Measurements from ENCODE around the gene MOCS2. TPM values are rescaled to one million over a fixed set of nuclear protein-coding genes. Genes with fewer than 3 reads are reported as not detected.

MOCS2 gene
- total RNA-seq, 1 donor from 2014 or later, result 17.7 TPM

DNA sequence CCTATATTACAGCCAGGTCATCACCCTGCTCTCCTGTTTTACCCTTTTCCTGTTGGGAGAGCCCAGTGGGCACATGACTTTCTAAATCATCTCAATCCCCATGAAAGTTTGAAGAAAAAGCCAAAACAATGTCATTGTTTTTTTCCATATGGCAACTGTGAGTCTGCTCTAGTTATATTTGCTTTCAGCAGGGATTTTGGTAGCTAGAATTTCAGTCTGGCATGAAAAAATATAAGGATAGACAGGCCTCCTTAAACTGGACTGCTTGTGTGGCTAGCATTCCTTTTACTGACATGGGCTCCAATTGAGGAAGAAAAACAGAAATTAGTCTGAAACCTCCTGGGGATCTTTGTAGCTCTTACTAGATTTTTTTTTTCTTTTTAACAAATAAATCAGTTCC is 25.6 kb downstream of the MOCS2 start:
- Histone ChIP-seq H3K9ac (ENCODE audit: low read depth in 1 of 3, low read length in 3 of 3) (no peak overlapping the region), H3K4me3 (ENCODE audit: low read length in 3 of 3) (no peak overlapping the region), H3K27ac (ENCODE audit: low read depth, low read length) (no peak overlapping the region), H3K9me3 (ENCODE audit: control insufficient read depth in 3 of 3, low read length in 3 of 3) (no peaks in the 10 kb centered on the region), H3K27me3 (ENCODE audit: control insufficient read depth in 3 of 3, insufficient read depth in 3 of 3, low read length in 3 of 3) (no peaks in the 10 kb centered on the region), H3K36me3 (ENCODE audit: control insufficient read depth in 3 of 3, insufficient read depth in 3 of 3, low read length in 3 of 3) (peaks cover 0 to 3% (median 0%) of the 10 kb centered on the region in 3 donors), H3K4me1 (ENCODE audit: control insufficient read depth in 3 of 3, insufficient read depth in 3 of 3, low read length in 3 of 3) (no peaks in the 10 kb centered on the region)

DNA sequence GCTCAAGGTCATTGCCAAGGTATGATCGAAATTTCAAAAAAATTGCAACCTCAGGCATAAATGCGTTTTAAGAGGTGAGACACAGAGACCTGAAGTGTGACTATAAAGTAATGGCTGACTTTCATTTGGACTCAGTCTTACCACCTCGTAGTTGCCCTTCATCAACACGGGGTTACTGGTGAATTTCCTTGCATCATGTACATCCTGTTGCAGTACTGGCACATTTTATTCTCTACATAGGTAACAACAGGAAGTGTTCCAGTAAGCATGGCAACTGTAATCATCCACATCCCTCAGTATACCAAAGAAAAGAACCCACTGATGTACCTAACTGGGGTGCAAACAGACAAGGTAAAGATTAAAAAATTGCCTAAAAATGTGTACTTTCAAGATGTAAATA is 29.3 kb downstream of the MOCS2 start:
- H3K4me3 ChIP-seq (ENCODE audit: low read length in 3 of 3), result no peak overlapping the region
- no peaks in the 10 kb centered on the region for H3K9me3 ChIP-seq (ENCODE audit: control insufficient read depth in 3 of 3, low read length in 3 of 3)
- no peaks in the 10 kb centered on the region for H3K36me3 ChIP-seq (ENCODE audit: control insufficient read depth in 3 of 3, insufficient read depth in 3 of 3, low read length in 3 of 3)
- H3K27ac ChIP-seq (ENCODE audit: low read depth, low read length), result no peak overlapping the region
- H3K9ac ChIP-seq (ENCODE audit: low read depth in 1 of 3, low read length in 3 of 3), result no peak overlapping the region
- H3K27me3 ChIP-seq (ENCODE audit: control insufficient read depth in 3 of 3, insufficient read depth in 3 of 3, low read length in 3 of 3), result no peaks in the 10 kb centered on the region
- H3K4me1 ChIP-seq (ENCODE audit: control insufficient read depth in 3 of 3, insufficient read depth in 3 of 3, low read length in 3 of 3), result no peaks in the 10 kb centered on the region

DNA sequence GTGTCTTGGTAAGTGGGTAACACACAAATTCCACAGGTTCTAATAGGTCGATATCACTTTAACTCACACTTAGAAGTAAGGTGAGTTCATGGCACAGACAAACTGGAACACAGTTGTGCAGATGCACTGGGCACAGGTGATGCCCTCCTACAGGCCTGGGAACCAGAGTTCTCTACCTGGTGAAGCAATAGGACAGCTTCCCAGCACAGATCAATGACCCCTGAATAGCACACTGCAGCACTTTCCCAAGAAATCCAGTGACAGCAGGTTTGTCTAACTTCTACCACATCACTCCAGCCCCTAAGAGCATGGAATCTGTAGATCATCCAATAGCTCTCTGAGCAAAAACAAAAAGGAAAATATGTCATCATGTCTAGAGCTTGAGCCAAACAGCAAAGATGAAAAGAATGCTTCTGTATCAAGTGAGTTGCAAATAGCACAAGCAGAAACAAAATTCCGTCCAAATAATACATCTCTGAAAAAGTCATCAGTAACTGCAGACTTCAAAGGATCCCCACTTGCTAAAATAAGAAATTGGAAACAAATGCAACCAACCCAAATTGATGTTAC is 33.5 kb downstream of the MOCS2 start:
- Histone ChIP-seq H3K4me3 (ENCODE audit: low read length in 3 of 3) (no peak overlapping the region), H3K9ac (ENCODE audit: low read depth in 1 of 3, low read length in 3 of 3) (no peak overlapping the region), H3K27ac (ENCODE audit: low read depth, low read length) (no peak overlapping the region), H3K27me3 (ENCODE audit: control insufficient read depth in 3 of 3, insufficient read depth in 3 of 3, low read length in 3 of 3) (no peaks in the 10 kb centered on the region), H3K9me3 (ENCODE audit: control insufficient read depth in 3 of 3, low read length in 3 of 3) (no peaks in the 10 kb centered on the region), H3K4me1 (ENCODE audit: control insufficient read depth in 3 of 3, insufficient read depth in 3 of 3, low read length in 3 of 3) (no peaks in the 10 kb centered on the region), H3K36me3 (ENCODE audit: control insufficient read depth in 3 of 3, insufficient read depth in 3 of 3, low read length in 3 of 3) (no peaks in the 10 kb centered on the region)

DNA sequence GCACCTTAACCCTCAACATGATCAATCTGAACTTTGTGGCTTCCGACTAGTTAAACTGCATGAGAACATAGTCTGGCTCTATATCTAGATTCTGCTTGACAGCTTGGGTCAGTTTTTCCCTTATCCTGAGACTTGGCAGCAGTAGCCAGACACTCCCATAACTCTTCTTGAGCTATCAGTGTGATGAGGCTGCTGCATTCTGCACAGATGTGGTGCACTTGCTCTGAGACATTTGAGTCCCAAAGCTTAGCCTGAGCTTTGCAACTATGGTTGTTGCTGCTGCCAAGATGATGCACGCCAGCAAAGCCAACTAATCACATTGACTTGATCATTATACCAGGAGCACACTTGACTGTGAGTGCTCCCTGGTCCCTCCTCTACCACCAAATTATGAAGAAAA is 36.2 kb downstream of the MOCS2 start:
- Histone ChIP-seq H3K27ac (ENCODE audit: low read depth, low read length) (no peak overlapping the region), H3K9me3 (ENCODE audit: control insufficient read depth in 3 of 3, low read length in 3 of 3) (no peaks in the 10 kb centered on the region), H3K36me3 (ENCODE audit: control insufficient read depth in 3 of 3, insufficient read depth in 3 of 3, low read length in 3 of 3) (no peaks in the 10 kb centered on the region), H3K9ac (ENCODE audit: low read depth in 1 of 3, low read length in 3 of 3) (no peak overlapping the region), H3K4me3 (ENCODE audit: low read length in 3 of 3) (no peak overlapping the region), H3K4me1 (ENCODE audit: control insufficient read depth in 3 of 3, insufficient read depth in 3 of 3, low read length in 3 of 3) (no peaks in the 10 kb centered on the region), H3K27me3 (ENCODE audit: control insufficient read depth in 3 of 3, insufficient read depth in 3 of 3, low read length in 3 of 3) (no peaks in the 10 kb centered on the region)

DNA sequence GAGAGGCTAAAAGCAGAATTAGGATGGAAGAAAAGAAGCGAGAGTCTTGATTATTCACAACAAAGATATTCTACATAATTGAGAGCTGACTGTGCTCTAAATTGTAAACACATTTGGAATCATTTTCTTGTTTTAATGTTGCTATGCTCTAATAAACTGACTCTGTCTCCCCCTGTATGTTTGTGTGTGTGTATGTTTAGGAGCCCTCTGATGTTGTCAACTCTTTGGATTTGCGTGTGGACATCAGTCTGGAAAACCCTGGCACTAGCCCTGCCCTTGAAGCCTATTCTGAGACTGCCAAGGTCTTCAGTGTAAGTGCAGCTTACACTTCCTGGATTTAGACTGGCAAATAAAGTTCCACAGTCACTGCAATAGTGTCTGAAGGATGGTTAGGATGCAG is 37.8 kb downstream of the MOCS2 start:
- Histone ChIP-seq H3K27me3 (ENCODE audit: control insufficient read depth in 3 of 3, insufficient read depth in 3 of 3, low read length in 3 of 3) (no peaks in the 10 kb centered on the region), H3K36me3 (ENCODE audit: control insufficient read depth in 3 of 3, insufficient read depth in 3 of 3, low read length in 3 of 3) (no peaks in the 10 kb centered on the region), H3K27ac (ENCODE audit: low read depth, low read length) (no peak overlapping the region), H3K4me3 (ENCODE audit: low read length in 3 of 3) (no peak overlapping the region), H3K9ac (ENCODE audit: low read depth in 1 of 3, low read length in 3 of 3) (no peak overlapping the region), H3K4me1 (ENCODE audit: control insufficient read depth in 3 of 3, insufficient read depth in 3 of 3, low read length in 3 of 3) (no peaks in the 10 kb centered on the region), H3K9me3 (ENCODE audit: control insufficient read depth in 3 of 3, low read length in 3 of 3) (no peaks in the 10 kb centered on the region)

DNA sequence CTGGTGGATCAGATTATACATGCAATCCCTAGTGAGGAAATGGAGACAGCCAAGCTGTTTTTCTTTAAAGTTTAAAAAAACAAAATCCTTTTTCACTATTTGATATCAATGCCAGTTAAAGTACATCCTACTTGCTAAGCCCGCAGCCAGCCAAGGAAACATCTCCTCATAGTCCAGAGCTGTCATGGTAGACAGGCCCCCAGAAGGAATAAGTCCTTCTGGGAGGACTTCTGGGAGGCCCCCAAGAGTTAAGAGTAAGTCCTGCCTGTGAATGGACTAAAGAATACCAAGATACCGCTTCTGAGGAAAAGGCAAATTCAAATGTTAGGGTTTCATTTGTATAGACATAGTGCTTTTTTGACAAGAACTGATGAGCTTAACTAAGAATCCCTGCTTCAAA is 38.3 kb downstream of the MOCS2 start:
- Histone ChIP-seq H3K27ac (ENCODE audit: low read depth, low read length) (no peak overlapping the region), H3K4me3 (ENCODE audit: low read length in 3 of 3) (no peak overlapping the region), H3K9ac (ENCODE audit: low read depth in 1 of 3, low read length in 3 of 3) (no peak overlapping the region), H3K4me1 (ENCODE audit: control insufficient read depth in 3 of 3, insufficient read depth in 3 of 3, low read length in 3 of 3) (no peaks in the 10 kb centered on the region), H3K9me3 (ENCODE audit: control insufficient read depth in 3 of 3, low read length in 3 of 3) (no peaks in the 10 kb centered on the region), H3K27me3 (ENCODE audit: control insufficient read depth in 3 of 3, insufficient read depth in 3 of 3, low read length in 3 of 3) (no peaks in the 10 kb centered on the region), H3K36me3 (ENCODE audit: control insufficient read depth in 3 of 3, insufficient read depth in 3 of 3, low read length in 3 of 3) (no peaks in the 10 kb centered on the region)

DNA sequence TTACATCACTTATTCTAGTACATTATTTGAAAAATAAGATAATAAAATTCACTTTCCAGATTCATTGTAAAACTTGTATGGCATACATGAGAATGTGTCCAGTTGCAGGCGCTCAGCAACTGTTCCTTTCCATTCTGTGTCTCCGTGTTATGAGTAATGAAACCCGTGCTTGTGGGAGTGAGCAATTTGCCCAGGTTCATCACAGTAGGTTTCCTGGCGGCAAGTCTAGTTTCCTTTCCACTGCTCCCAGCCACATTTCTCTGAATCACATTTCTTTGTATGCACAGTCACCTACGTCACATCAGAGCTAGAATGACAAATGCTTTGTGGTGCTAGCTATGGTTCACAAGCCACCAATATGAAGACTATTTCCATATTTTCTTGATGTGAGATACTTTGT is 39.9 kb downstream of the MOCS2 start:
- Histone ChIP-seq H3K9ac (ENCODE audit: low read depth in 1 of 3, low read length in 3 of 3) (no peak overlapping the region), H3K36me3 (ENCODE audit: control insufficient read depth in 3 of 3, insufficient read depth in 3 of 3, low read length in 3 of 3) (no peaks in the 10 kb centered on the region), H3K4me1 (ENCODE audit: control insufficient read depth in 3 of 3, insufficient read depth in 3 of 3, low read length in 3 of 3) (no peaks in the 10 kb centered on the region), H3K27ac (ENCODE audit: low read depth, low read length) (no peak overlapping the region), H3K27me3 (ENCODE audit: control insufficient read depth in 3 of 3, insufficient read depth in 3 of 3, low read length in 3 of 3) (no peaks in the 10 kb centered on the region), H3K4me3 (ENCODE audit: low read length in 3 of 3) (no peak overlapping the region), H3K9me3 (ENCODE audit: control insufficient read depth in 3 of 3, low read length in 3 of 3) (no peaks in the 10 kb centered on the region)

DNA sequence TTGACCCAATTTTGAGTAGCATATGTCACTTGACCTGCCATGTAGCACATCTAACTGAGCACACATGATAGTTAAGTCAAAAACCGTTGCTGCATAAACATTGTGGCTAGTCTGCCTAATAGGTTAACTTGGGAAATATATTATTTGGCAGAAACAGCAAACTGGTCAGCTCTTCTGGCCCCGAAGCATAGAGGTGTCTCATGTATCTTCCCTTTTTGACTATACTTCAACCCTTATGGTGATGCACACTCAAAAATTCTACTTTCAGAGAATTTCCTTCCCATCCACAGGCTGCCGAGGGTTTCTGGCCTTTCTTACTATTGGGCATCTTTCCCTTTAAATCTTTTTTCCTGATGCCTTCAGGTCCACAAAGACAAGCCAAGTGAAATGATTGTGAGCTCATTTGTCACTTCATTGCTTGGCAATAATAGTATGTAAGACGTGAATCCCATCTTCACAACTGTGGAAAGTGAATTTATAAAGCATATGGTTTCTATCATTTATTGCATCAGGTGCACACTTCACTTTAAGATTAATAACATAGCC is 41.2 kb downstream of the MOCS2 start:
- no peak overlapping the region for H3K27ac ChIP-seq (ENCODE audit: low read depth, low read length)
- no peaks in the 10 kb centered on the region for H3K36me3 ChIP-seq (ENCODE audit: control insufficient read depth in 3 of 3, insufficient read depth in 3 of 3, low read length in 3 of 3)

DNA sequence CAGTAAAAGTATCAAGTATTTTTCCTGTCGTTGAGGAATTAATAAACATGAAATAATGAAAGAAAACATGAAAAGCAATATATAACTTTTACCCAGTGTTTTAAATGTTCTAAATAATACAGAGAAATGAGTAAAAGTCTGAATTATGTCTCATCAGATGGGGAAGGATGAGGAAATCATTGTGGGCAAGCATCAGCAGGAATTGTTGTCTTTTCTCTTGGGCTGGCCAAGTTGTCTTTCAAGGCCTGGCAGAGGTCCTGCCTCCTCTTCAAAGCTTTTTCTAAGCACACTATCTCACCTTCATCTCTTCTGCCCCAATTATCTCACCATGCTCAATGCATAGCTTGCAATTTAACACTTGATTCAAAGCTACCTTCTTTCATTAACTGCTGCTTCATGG is 41.9 kb downstream of the MOCS2 start:
- no peaks in the 10 kb centered on the region for H3K9me3 ChIP-seq (ENCODE audit: control insufficient read depth in 3 of 3, low read length in 3 of 3)
- no peak overlapping the region for H3K9ac ChIP-seq (ENCODE audit: low read depth in 1 of 3, low read length in 3 of 3)
- H3K27me3 ChIP-seq (ENCODE audit: control insufficient read depth in 3 of 3, insufficient read depth in 3 of 3, low read length in 3 of 3), result no peaks in the 10 kb centered on the region
- no peak overlapping the region for H3K27ac ChIP-seq (ENCODE audit: low read depth, low read length)
- no peaks in the 10 kb centered on the region for H3K4me1 ChIP-seq (ENCODE audit: control insufficient read depth in 3 of 3, insufficient read depth in 3 of 3, low read length in 3 of 3)
- H3K4me3 ChIP-seq (ENCODE audit: low read length in 3 of 3), result no peak overlapping the region
- no peaks in the 10 kb centered on the region for H3K36me3 ChIP-seq (ENCODE audit: control insufficient read depth in 3 of 3, insufficient read depth in 3 of 3, low read length in 3 of 3)

More for the DNA sequence above, 41.2 kb downstream of the MOCS2 start:
- no peaks in the 10 kb centered on the region for H3K27me3 ChIP-seq (ENCODE audit: control insufficient read depth in 3 of 3, insufficient read depth in 3 of 3, low read length in 3 of 3)
- no peaks in the 10 kb centered on the region for H3K4me1 ChIP-seq (ENCODE audit: control insufficient read depth in 3 of 3, insufficient read depth in 3 of 3, low read length in 3 of 3)
- H3K9me3 ChIP-seq (ENCODE audit: control insufficient read depth in 3 of 3, low read length in 3 of 3), result no peaks in the 10 kb centered on the region
- H3K9ac ChIP-seq (ENCODE audit: low read depth in 1 of 3, low read length in 3 of 3), result no peak overlapping the region
- H3K4me3 ChIP-seq (ENCODE audit: low read length in 3 of 3), result no peak overlapping the region

DNA sequence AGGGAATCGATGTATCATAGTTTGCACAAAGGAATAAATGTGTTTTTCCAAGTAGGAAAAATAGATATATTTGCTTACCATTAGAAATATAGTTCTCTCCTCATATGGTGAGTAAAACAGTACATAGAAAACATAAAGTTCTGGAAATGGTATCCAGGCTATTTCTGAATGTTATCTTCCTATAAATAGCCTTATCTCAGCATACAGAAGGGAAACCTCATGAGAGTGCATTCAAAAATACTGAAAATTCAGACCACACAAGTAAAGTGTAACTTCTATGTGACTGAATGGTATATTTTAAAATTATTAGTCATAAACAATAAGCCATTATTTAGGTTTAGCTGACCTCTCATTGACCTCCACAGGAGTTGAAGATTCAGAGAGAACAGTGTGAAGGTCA is 43.5 kb downstream of the MOCS2 start:
- H3K27ac ChIP-seq (ENCODE audit: low read depth, low read length), result no peak overlapping the region
- H3K36me3 ChIP-seq (ENCODE audit: control insufficient read depth in 3 of 3, insufficient read depth in 3 of 3, low read length in 3 of 3), result no peaks in the 10 kb centered on the region
- H3K27me3 ChIP-seq (ENCODE audit: control insufficient read depth in 3 of 3, insufficient read depth in 3 of 3, low read length in 3 of 3), result no peaks in the 10 kb centered on the region
- no peak overlapping the region for H3K4me3 ChIP-seq (ENCODE audit: low read length in 3 of 3)
- no peak overlapping the region for H3K9ac ChIP-seq (ENCODE audit: low read depth in 1 of 3, low read length in 3 of 3)
- H3K9me3 ChIP-seq (ENCODE audit: control insufficient read depth in 3 of 3, low read length in 3 of 3), result no peaks in the 10 kb centered on the region
- H3K4me1 ChIP-seq (ENCODE audit: control insufficient read depth in 3 of 3, insufficient read depth in 3 of 3, low read length in 3 of 3), result no peaks in the 10 kb centered on the region

All from skeletal muscle tissue (tissue), 4 donors.